GM12865 (cell line): ENCODE results near the gene FOXN3.
"Not testable (repeated sequence)": the region's sequence is repeated elsewhere in the genome, so short reads cannot be mapped to it uniquely, and the experiment has no call there.

Source experiments
- DNase-seq: peaks from one replicate; pipeline ENCODE4 v3.0.0; 2010; ENCODE audit warnings: low read depth
- H3K4me3 ChIP-seq: 2 replicates; pipeline ENCODE4 v1.5.1; 2011; ENCODE audit warnings: mild to moderate bottlenecking, low read depth, low read length, control low read depth
- TF ChIP-seq, protein P1 (sequence below): IDR thresholded peaks from 2 replicates; pipeline ENCODE4 v1.5.1; 2011; ENCODE audit warnings: low read length, control low read depth, low read depth, inconsistent platforms; ENCODE audit not compliant: insufficient read depth; ENCODE audit errors: missing control alignments

The FOXN3 gene

DNA sequence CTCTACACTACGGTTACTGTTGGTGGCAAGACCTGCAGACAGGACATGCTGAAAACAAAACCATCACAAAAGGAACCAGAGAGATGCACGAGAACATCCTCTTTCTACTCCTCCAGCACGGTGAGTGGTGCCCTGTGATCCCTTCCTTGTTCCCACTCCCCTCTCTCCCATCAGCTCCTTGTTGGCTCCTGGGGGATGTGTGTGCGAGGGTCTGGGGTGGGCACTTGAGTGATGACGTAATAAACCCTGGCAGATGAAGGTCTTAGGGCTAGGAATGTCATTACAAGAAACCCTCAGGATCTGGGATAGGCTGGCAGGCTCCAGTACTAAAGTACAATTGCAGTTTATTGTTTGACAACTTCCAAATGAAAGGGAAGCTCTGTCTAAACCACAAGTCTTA, 261.5 kb downstream of the FOXN3 start:
- H3K4me3 ChIP-seq = no peak overlapping the region
- TF ChIP-seq, protein P1, sequence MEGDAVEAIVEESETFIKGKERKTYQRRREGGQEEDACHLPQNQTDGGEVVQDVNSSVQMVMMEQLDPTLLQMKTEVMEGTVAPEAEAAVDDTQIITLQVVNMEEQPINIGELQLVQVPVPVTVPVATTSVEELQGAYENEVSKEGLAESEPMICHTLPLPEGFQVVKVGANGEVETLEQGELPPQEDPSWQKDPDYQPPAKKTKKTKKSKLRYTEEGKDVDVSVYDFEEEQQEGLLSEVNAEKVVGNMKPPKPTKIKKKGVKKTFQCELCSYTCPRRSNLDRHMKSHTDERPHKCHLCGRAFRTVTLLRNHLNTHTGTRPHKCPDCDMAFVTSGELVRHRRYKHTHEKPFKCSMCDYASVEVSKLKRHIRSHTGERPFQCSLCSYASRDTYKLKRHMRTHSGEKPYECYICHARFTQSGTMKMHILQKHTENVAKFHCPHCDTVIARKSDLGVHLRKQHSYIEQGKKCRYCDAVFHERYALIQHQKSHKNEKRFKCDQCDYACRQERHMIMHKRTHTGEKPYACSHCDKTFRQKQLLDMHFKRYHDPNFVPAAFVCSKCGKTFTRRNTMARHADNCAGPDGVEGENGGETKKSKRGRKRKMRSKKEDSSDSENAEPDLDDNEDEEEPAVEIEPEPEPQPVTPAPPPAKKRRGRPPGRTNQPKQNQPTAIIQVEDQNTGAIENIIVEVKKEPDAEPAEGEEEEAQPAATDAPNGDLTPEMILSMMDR = no peak
- no peak for DNase-seq

DNA sequence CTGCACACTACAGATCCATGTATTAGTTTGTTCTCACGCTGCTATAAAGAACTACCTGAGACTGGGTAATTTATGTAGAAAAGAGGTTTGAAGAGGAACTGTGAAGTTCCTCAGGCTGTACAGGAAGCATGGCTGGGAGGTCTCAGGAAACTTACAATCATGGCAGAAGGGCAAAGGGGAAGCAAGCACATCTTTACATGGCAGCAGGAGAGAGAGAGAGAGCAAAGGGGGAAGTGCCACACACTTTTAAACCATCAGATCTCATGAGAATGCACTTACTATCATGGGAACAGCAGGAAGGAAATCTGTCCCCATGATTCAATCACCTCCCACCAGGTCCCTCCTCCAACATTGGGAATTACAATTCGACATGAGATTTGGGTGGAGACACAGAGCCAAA, 265.3 kb downstream of the FOXN3 start:
- DNase-seq, H3K4me3 ChIP-seq: not testable (repeated sequence)

DNA sequence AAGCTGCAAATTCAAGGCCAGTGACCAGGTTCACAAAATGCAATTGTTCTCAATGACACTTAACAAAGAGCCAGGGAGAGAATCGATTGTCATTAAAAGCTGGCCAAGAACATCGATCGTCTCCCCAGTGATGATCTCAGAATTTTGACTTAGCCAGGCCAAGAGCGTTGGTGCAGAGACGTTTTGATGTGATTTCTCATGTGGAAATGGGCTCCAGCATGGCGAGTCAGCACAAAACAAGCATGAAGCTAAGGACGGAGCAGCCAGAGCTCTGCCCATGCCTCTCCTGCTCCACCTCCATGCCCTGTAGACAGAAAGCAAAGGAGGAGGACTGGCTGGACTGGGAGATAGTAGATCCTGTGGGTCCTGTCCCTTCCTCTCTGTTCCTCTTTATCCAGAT, 270.8 kb downstream of the FOXN3 start:
- no peak for DNase-seq
- no peak overlapping the region for H3K4me3 ChIP-seq
- TF ChIP-seq, protein P1 = no peak

DNA sequence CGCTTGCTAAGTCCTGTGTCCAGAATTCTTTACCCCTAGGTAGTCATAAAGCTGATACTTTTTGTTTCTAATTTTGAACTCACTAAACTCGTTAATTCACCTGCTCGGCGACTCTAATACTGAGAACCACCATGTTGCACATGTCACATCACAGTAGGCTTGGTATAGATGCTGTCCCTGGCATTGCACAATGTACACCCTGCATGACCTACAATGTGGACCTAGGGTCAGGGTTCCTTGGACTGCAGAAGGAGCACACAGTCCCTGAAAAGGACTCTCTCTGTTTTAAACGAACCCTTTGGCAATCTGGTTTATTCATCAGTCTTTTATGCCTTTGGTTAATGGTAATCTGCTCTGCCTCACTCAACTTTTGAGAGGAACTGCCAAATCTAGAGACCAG, 272.4 kb downstream of the FOXN3 start:
- DNase-seq = no peak
- no peak overlapping the region for H3K4me3 ChIP-seq
- TF ChIP-seq, protein P1 = no peak

DNA sequence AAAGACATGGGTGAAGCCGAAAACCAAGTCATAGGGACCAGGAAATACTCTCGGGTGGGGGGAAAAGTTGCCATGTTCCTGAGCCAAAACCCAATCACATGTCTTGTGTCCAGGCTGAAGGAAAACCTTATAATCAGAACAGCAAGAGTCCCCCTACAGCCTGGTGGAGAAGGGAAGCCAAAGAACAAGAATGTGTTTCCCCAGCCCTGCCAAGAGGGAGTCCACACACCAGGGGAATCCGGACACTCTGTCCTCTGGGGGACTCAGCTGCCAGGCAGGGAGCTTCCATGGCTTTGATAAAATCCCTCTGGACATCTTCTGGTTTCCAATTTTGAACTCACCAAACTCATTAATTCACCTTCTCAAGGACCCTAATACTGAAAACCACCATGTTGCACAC, 273.0 kb downstream of the FOXN3 start:
- TF ChIP-seq, protein P1 = no peak
- no peak for DNase-seq
- no peak overlapping the region for H3K4me3 ChIP-seq

DNA sequence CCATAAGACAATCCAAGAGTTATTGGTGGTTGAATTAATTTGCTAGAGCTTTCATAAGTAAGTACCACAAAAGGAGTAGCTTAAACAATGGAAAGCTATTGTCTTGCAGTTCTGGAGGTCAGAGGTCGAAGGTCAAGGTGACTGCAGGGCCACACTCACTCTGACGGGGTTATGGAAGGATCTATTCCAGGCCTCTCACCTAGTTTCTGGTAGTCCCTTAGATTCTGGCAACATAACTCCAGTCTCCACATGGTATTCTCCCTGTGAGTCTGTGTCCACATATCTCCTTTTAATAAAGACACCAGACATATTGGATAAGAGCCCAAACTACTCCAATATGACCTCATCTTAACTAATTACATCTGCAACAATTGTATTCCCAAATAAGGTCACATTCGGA, 273.4 kb downstream of the FOXN3 start:
- TF ChIP-seq, protein P1 = no peak
- H3K4me3 ChIP-seq = no peak overlapping the region
- DNase-seq = no peak

DNA sequence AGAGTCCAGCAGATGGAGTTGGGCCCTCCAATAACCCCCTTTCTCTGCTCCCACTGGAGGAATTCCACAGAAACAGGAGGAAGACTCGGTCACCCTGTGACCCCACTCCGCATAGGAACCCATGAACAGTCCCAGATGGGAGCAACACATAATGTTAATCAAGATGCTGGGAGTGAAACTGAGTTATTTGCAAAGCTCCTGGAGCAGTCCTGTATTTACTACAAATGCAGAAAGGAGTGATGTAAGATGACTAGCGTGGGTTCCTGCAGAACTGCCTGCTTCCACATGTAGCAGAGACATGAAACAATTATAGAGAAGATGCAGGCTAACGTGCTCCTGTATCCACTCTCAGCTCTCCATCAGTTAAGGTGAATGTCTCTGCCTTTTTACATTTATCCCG, 274.7 kb downstream of the FOXN3 start:
- H3K4me3 ChIP-seq = no peak overlapping the region
- TF ChIP-seq, protein P1 = no peak
- no peak for DNase-seq

DNA sequence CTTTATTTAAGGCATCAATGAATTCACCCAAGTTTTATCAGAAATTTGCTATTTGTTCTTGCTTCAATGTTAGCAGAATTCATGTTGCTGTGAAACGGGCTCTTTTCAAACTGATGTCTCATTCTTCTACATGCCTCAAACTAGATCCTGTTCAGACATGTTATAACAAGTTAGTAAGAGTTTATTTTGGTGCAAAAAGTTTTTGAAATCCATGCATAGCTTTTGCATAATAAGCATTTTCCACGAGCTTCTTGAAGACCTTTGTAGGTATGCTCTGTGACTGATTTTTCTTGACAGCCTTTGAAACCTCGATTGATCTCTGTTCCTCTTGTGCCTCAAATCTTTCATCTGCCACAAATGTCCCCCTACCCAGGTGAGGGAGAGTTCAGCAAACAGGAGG, 275.2 kb downstream of the FOXN3 start:
- TF ChIP-seq, protein P1 = no peak
- H3K4me3 ChIP-seq = no peak overlapping the region
- no peak for DNase-seq
